ENCODE measurements around the gene C10orf105. TPM values are rescaled to one million over a fixed set of nuclear protein-coding genes. Genes with fewer than 3 reads are reported as not detected.
A peak's percentile ranks its signal among the peaks of the same experiment; 100 is the strongest.

The C10orf105 gene
- total and polyA plus RNA-seq, 11 donors: 0.03 to 0.57 (median 0.08) TPM; not detected in 6

- H3K36me3 ChIP-seq: no peaks in the 10 kb centered on the region
- peak in 1 of 4 donors; percentile 29 for ATAC-seq
- TF ChIP-seq POLR2A (IDR thresholded peaks at IDR 0.05): no peak
- TF ChIP-seq CTCF (IDR thresholded peaks at IDR 0.05): no peak
- H3K4me1 ChIP-seq: no peaks in the 10 kb centered on the region
- no peaks in the 10 kb centered on the region for H3K9me3 ChIP-seq
- no peak for DNase-seq
- intact Hi-C loops (cut with DNase I): no loop called here
- no peak overlapping the region for H3K4me3 ChIP-seq
- WGBS, 4 donors: 81 to 88% (median 82%) methylated on average over 15 to 16 of the region's 16 CpGs
- no peaks in the 10 kb centered on the region for H3K27me3 ChIP-seq
- H3K27ac ChIP-seq: no peak overlapping the region
These were observed 47.3 kb downstream of the C10orf105 start for GRCh38 chr10:71671994-71672946.

- 49 to 66% (median 50%) methylated on average over 5 of the region's 5 CpGs for WGBS, 4 donors
- no peak overlapping the region for H3K4me3 ChIP-seq
- intact Hi-C loops (cut with DNase I): no loop called here
- no peaks in the 10 kb centered on the region for H3K27me3 ChIP-seq
- ATAC-seq: no peak
- no peak for DNase-seq
- no peaks in the 10 kb centered on the region for H3K36me3 ChIP-seq
- H3K4me1 ChIP-seq: no peaks in the 10 kb centered on the region
- no peaks in the 10 kb centered on the region for H3K9me3 ChIP-seq
- H3K27ac ChIP-seq: no peak overlapping the region
- TF ChIP-seq CTCF (IDR thresholded peaks at IDR 0.05) (no peak), POLR2A (IDR thresholded peaks at IDR 0.05) (no peak)
These were observed 52.2 kb downstream of the C10orf105 start for GRCh38 chr10:71667387-71667752.

- no peak for ATAC-seq
These were observed 52.8 kb downstream of the C10orf105 start for GRCh38 chr10:71666639-71667386.

More at GRCh38 chr10:71666639-71667386, 52.8 kb downstream of the C10orf105 start:
- Histone ChIP-seq H3K4me3 (no peak overlapping the region), H3K36me3 (no peaks in the 10 kb centered on the region), H3K9me3 (no peaks in the 10 kb centered on the region), H3K27ac (no peak overlapping the region), H3K4me1 (no peaks in the 10 kb centered on the region), H3K27me3 (no peaks in the 10 kb centered on the region)
- intact Hi-C loops (cut with DNase I): no loop called here
- TF ChIP-seq CTCF (IDR thresholded peaks at IDR 0.05): no peak
- TF ChIP-seq POLR2A (IDR thresholded peaks at IDR 0.05): no peak
- DNase-seq: no peak
- 78 to 85% (median 78%) methylated on average over 17 to 18 of the region's 18 CpGs for WGBS, 4 donors

Data from heart left ventricle (tissue), 16 donors.